SKM-1 treated with dmso at 0.1 percent for 144 hours (cell line): Measurements from ENCODE around the gene SMYD3.

Source experiments
- DNase-seq: peaks from one replicate; lab custom pipeline; 2025; ENCODE audit not compliant: unreplicated experiment; lab: John Stamatoyannopoulos, UW

Gene SMYD3

GRCh38 chr1:245710961-245711903, 795.8 kb downstream of the SMYD3 start:
- no peak for DNase-seq

DNA sequence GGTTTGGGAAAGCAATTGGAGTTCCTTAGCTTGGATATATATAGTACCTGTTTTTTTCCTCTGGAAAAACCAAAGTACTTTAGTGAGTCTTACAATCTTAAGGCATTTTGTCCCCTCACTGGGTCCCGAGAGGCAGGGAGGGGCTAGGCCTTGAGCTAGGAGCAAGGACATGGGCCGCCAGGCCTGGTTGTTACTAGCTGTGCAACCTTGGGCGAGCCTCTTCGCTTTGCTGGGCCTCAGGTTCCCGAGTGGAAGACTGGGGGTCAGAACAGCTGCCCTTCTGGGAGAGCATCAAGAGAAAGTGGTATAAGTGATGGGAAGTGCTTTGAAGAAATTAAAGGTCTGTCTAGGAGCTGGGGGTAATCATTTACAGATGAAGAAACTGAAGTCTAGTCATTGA, 799.1 kb downstream of the SMYD3 start:
- DNase-seq, result no peak

GRCh38 chr1:245704765-245705164, 802.3 kb downstream of the SMYD3 start:
- no peak for DNase-seq

DNA sequence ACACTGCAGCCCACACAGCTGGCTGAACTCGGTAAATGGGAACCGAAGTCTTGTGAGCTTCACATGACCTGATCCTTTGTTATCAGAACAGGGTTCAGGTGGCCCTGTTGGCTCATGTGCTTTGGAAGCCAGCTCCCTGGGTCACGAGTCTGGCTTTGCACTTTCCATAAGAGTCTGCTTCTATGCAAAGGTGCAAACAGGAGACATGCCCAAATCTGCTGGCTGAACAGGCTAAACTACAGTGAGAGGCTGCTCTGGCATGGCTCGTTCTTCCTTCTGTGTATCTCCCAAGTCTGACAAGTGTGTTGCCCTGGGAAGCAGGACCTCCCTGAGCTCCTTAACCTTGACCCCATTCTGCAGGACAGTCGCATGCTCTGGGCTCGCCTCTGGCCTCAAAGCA, 802.7 kb downstream of the SMYD3 start:
- DNase-seq, result no peak

- DNase-seq, result no peak
These were observed 804.7 kb downstream of the SMYD3 start for GRCh38 chr1:245702346-245702745.

- no peak for DNase-seq
These were observed 805.4 kb downstream of the SMYD3 start for GRCh38 chr1:245701631-245702030.

- no peak for DNase-seq
These were observed 806.4 kb downstream of the SMYD3 start for GRCh38 chr1:245700631-245701030.
